ENCODE data around the gene DNAJC21.

DNA sequence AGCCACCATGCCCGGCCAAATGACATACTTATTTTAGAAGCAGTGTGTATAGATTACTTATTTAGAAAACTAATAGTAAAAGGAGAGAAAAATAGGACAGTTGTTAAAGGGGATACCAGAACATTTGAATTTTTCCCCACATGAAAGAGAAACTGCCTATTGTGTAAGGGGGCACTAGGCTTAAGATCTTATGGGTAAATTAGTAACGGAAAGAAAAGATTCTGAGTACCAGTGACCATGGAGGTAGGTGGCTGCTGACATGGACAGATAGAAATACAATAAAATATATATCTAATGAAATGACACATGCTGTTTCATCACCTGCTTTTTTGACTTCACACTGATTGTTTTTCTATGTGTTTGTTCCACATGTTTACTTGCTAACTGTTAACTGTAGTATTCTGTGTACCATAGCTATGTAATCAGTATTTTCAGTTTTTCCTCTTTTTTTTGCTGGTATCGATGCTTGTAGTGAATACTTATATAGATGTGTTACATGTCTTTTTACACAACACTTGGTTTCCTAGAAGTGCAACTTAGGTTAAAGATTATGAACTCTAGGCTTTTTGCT, 3.0 kb upstream of the DNAJC21 start:
- TF ChIP-seq, protein P1, sequence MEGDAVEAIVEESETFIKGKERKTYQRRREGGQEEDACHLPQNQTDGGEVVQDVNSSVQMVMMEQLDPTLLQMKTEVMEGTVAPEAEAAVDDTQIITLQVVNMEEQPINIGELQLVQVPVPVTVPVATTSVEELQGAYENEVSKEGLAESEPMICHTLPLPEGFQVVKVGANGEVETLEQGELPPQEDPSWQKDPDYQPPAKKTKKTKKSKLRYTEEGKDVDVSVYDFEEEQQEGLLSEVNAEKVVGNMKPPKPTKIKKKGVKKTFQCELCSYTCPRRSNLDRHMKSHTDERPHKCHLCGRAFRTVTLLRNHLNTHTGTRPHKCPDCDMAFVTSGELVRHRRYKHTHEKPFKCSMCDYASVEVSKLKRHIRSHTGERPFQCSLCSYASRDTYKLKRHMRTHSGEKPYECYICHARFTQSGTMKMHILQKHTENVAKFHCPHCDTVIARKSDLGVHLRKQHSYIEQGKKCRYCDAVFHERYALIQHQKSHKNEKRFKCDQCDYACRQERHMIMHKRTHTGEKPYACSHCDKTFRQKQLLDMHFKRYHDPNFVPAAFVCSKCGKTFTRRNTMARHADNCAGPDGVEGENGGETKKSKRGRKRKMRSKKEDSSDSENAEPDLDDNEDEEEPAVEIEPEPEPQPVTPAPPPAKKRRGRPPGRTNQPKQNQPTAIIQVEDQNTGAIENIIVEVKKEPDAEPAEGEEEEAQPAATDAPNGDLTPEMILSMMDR (IDR thresholded peaks at IDR 0.05): no peak
- no peak for TF ChIP-seq POLR2A (IDR thresholded peaks at IDR 0.05)
